Erythroblast (primary cell): ENCODE data around the gene CEP350.
"Not testable (repeated sequence)": the region's sequence is repeated elsewhere in the genome, so short reads cannot be mapped to it uniquely, and the experiment has no call there.

Experiments
- DNase-seq, 2 experiments: peaks; one replicate each; lab custom pipeline; 2025; lab: John Stamatoyannopoulos, UW
- GATA1 ChIP-seq: IDR thresholded peaks from 2 replicates; pipeline ENCODE4 v1.6.1; 2011; ENCODE audit warnings: low read depth, mild to moderate bottlenecking, control low read depth, low read length, moderate library complexity
- POLR2A ChIP-seq: IDR thresholded peaks from 2 replicates; pipeline ENCODE4 v1.6.1; 2011; ENCODE audit warnings: mild to moderate bottlenecking, low read length

The CEP350 gene

GRCh38 chr1:179955287-179955680, 674 bp downstream of the CEP350 start:
- no peak for DNase-seq
- TF ChIP-seq POLR2A (no peak), GATA1 (no peak)

DNA sequence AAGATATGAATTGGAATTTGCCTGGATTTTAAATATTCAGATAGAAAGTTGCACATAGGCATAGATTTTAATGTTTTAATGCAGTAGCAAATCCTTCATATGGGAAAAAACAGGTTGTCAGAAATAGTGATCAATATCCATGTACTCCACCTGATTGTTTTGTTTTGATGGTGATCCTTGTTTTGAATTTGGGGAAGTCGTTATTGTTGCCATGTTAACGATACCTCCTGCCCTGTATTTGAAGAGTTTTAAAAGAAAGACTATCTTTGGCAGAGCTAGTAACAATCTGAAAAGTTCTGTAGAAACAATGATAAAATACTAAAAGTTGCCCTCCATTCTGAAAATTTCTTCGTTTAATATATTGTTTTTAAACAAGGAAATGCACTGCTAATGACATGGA, 1.1 kb downstream of the CEP350 start:
- TF ChIP-seq GATA1 (no peak), POLR2A (no peak)
- peak; percentile 26 to 39 for DNase-seq

- TF ChIP-seq GATA1 (no peak), POLR2A (no peak)
- DNase-seq = no peak
Observed at GRCh38 chr1:179958359-179958758, 3.7 kb downstream of the CEP350 start.

GRCh38 chr1:179962168-179962567, 7.6 kb downstream of the CEP350 start:
- DNase-seq = not testable (repeated sequence)

- TF ChIP-seq POLR2A (no peak), GATA1 (no peak)
- no peak for DNase-seq
Observed at GRCh38 chr1:179966551-179966950, 11.9 kb downstream of the CEP350 start.

DNA sequence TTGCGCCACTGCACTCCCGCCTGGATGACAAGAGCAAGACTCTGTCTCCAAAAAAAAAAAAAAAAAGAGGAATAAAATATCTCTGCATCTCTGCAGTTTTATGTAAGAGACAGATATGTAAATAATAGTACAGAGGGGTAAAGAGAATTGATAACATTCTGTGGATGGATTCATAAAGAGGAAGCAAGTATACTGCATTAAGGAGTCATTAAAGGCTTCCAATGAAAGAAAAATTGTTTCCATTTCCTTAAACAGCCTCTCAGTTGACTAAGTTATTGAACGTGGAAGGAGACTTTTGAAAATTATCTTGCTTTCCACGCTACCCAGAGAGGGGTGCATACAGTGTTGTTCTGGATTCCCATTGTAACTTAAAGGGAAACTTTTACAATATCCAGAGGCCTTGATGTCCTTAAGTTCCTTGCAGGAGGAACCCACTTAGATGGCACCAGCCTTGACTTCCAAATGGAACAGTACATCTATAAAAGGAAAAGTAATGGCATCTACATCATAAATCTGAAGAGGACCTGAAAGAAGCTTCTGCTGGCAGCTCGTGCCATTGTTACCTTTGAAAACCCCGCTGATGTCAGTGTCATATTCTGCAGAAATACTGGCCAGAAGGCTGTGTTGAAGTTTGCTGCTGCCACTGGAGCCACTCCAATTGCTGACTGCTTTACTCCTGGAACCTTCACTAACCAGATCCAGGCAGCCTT, 13.8 kb downstream of the CEP350 start:
- no peak for TF ChIP-seq POLR2A
- no peak for TF ChIP-seq GATA1
- DNase-seq = no peak

- DNase-seq = no peak
- TF ChIP-seq GATA1 (no peak), POLR2A (no peak)
Observed at GRCh38 chr1:179968994-179969919, 14.6 kb downstream of the CEP350 start.

DNA sequence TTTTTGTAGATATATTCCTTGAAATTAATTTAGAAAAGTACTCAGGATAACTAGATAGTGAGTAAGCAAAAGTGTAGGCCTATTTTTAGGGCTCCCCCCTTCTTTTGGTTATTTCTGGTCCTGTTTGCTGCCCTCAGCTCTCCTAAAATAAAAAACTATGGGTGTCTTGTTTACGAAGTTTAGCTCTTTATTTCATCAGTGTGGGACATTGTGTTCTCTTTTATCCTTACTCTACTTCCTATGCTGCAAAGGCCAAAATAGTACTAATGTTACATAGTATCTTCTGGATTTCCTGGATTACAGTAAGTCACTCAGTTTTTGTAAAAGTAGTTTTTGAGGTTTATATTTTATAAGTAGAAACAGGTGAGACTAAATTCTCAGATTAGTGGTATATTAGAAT, 15.4 kb downstream of the CEP350 start:
- no peak for DNase-seq
- TF ChIP-seq POLR2A (no peak), GATA1 (no peak)

DNA sequence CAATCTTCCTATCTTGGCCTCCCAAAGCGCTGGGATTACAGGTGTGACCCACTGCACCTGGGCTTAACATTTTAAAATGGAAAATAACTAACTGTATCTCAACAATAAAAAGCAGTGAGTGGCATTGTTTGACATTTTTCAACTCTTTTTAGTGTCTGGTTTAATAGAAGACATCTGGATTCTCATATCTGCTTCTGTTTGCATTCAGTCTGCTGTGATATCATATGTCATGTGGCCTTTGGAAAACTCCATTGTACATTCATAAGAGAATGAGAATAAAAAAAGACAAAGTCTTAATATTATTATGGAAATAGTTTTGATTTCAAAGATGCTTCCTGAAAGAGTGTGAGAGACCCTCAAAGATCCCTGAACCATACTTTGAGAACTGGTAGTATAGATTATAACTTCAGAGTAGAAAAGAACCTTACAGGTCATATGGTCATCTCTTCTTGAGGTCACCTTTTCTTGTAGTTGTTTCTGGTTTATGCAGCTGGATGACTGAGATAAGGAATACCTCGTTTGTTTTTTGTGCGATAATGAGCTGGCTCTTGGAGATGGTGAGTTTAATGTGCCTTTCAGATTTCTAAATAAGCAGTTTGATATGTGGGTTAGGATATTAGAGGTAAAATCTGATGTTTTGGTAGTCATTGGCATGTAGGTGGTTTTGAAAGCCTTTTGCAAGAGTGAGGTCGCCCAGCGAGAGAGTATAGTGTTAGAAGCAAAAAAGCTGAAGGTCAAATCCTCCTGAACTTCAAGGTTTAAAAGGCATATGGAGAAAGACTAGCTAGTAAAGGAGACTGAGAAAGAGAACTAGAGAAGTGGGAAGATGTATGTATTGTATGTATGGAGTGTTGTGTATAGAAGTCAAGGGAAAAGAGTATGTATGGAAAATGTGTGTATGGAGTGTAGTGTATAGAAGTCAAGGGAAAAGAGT, 17.2 kb downstream of the CEP350 start:
- TF ChIP-seq POLR2A (no peak), GATA1 (no peak)
- DNase-seq = peak; percentile 42 to 79

DNA sequence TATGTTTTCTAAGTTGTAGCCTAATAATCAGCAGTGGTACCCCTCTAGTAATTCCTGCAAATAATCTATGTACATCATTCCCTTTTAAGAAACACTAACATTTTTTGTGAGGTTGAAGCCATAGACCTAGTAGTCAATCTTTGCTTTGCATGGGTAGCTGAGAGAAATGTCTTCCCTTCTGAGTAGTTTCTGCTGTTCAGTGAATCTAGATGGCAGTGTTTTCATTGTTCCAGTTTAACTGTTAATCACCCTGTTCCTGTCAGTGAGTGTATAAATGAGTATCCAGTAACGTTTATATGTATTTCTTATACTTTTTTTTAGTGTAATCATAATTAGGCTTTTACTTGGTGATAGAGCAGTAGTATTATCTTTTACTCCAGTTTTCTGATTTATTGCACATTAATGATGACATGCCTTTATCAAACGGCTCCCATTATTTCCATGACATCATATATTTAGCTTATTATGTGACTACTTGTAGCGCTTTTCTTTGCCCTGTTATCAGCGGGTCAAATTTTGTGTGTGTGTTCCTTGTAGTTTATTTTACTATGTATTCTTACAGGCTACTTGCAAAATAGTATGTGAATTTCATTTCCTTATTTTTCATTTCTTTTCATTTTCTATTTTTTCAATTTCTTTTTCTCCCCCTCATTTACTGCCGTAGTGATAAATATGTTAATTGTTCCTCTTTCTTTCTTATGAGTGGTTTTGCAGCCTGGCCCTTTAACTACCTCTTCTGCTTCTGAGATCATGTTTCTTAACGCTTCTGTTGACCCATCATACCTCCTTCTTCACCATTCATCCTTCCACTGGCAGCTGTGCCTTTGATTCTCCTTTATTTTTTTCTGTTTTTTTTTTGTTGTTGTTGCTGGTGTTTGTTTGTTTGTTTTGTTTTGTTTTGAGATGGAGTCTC, 18.8 kb downstream of the CEP350 start:
- DNase-seq = peak; percentile 6 to 15
- TF ChIP-seq POLR2A (no peak), GATA1 (no peak)

GRCh38 chr1:179976970-179977651, 22.5 kb downstream of the CEP350 start:
- no peak for DNase-seq
- TF ChIP-seq POLR2A (no peak), GATA1 (no peak)
